GM12801 (cell line): ENCODE results near the gene B4GALNT2.

Experiments
- TF ChIP-seq, protein P1 (sequence below): IDR thresholded peaks from one replicate; pipeline ENCODE4 v1.5.1; 2011; ENCODE audit warnings: control low read depth; ENCODE audit not compliant: insufficient read length; ENCODE audit errors: extremely low read depth

The B4GALNT2 gene

GRCh38 chr17:49123061-49123460, 9.5 kb upstream of the B4GALNT2 start:
- TF ChIP-seq, protein P1, sequence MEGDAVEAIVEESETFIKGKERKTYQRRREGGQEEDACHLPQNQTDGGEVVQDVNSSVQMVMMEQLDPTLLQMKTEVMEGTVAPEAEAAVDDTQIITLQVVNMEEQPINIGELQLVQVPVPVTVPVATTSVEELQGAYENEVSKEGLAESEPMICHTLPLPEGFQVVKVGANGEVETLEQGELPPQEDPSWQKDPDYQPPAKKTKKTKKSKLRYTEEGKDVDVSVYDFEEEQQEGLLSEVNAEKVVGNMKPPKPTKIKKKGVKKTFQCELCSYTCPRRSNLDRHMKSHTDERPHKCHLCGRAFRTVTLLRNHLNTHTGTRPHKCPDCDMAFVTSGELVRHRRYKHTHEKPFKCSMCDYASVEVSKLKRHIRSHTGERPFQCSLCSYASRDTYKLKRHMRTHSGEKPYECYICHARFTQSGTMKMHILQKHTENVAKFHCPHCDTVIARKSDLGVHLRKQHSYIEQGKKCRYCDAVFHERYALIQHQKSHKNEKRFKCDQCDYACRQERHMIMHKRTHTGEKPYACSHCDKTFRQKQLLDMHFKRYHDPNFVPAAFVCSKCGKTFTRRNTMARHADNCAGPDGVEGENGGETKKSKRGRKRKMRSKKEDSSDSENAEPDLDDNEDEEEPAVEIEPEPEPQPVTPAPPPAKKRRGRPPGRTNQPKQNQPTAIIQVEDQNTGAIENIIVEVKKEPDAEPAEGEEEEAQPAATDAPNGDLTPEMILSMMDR: no peak

DNA sequence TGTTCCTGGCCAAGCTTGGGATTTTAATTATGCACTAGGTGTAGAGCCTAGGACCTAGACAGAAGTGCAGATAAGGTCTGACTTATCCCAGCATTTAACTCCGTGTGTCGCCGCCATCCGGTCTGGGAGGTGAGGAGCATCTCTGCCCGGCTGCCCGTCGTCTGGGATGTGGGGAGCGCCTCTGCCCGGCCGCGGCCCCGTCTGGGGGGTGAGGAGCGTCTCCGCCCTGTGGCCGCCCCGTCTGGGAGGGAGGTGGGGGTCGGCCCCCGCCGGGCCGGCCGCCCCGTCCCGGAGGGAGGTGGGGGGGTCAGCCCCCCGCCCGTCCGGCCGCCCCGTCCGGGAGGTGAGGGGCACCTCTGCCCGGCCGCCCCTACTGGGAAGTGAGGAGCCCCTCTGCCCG, 7.1 kb upstream of the B4GALNT2 start:
- TF ChIP-seq, protein P1: no peak

GRCh38 chr17:49130891-49131290, 1.7 kb upstream of the B4GALNT2 start:
- TF ChIP-seq, protein P1: no peak

- TF ChIP-seq, protein P1: no peak
Measured at GRCh38 chr17:49132317-49132698, 261 bp upstream of the B4GALNT2 start.

DNA sequence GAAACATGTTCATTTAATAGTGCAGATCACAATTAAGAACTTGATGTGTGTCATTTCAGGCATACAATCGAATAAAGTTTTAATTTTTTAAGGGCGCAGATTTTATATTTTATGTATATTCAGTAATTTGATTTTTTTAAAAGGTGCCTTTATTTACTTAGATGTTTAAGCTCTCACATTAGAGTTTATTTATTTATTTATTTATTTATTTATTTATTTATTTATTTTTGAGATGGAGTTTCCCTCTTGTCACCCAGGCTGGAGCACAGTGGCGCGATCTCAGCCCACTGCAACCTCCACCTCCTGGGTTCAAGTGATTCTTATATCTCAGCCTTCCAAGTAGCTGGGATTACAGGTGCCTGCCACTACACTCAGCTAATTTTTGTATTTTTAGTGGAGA, 3.8 kb downstream of the B4GALNT2 start:
- TF ChIP-seq, protein P1: no peak

GRCh38 chr17:49146620-49147306, 14.2 kb downstream of the B4GALNT2 start:
- TF ChIP-seq, protein P1: no peak

- TF ChIP-seq, protein P1: no peak
Measured at GRCh38 chr17:49148171-49148570, 15.6 kb downstream of the B4GALNT2 start.
